Measurements from ENCODE around the gene CFL1. TPM values are rescaled to one million over a fixed set of nuclear protein-coding genes. Genes with fewer than 3 reads are reported as not detected.
A peak's percentile ranks its signal among the peaks of the same experiment; 100 is the strongest.

CFL1 gene
- total RNA-seq, 1 experiment from 2014 or later = 1,911 TPM

DNA sequence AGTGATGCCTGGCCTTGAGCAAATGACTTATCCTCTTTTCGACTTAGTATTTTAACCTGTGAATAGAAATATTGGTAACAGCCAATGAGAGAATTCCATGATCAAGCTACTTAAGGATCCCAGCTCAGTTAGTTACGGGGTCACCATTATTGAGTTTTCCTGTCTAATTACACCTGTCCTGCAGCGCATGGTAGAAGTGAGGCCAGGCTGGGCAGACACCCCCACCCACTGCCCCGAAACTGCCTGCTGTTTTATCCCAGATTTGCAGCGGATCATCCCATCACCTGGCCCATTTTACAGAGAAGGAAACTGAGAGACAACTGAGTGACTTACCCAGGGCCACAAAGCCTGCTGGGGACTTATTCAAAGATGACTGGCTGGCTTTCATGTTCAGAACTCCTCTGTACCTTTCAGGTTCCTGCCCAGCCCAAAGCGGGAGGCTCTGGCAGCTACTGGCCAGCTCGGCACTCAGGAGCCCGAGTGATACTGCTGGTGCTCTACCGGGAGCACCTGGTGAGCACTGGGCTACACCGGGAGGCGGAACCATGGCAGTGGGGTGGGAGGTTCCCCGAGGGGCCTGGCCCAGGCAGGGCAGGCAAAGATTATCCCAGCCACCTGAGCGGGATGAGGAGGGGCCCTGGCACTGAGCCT, 3.7 kb upstream of the CFL1 start:
- ATAC-seq (no peak), DNase-seq (ENCODE audit: low read depth, low spot score) (no peak)
- Histone ChIP-seq H3K27ac (ENCODE audit: low read length) (peak overlapping the region; percentile 98), H3K36me3 (ENCODE audit: control insufficient read depth, insufficient read depth, low read length) (peaks cover 3% of the 10 kb centered on the region), H3K4me1 (ENCODE audit: control insufficient read depth, insufficient read depth, low read length) (peaks cover 25% of the 10 kb centered on the region), H3K4me3 (ENCODE audit: low read depth in 2 of 2, low read length in 2 of 2) (peak overlapping the region; percentile 85 to 99), H3K9me3 (ENCODE audit: control insufficient read depth, insufficient read depth, low read depth, low read length) (no peaks in the 10 kb centered on the region), H3K27me3 (ENCODE audit: control insufficient read depth, insufficient read depth, low read length) (no peaks in the 10 kb centered on the region)
- ChIA-PET CTCF (no interaction called here), POLR2A (interaction anchor here (0.8 to 1.9 kb wide), 2 partner anchors 8 to 10 kb away, joined by 4 to 7 read pairs; no protein-coding TSS in a partner anchor)
- no peak for TF ChIP-seq TCF7L2 (IDR thresholded peaks at IDR 0.05; ENCODE audit: low read depth, low read length)
- TF ChIP-seq, protein P1, sequence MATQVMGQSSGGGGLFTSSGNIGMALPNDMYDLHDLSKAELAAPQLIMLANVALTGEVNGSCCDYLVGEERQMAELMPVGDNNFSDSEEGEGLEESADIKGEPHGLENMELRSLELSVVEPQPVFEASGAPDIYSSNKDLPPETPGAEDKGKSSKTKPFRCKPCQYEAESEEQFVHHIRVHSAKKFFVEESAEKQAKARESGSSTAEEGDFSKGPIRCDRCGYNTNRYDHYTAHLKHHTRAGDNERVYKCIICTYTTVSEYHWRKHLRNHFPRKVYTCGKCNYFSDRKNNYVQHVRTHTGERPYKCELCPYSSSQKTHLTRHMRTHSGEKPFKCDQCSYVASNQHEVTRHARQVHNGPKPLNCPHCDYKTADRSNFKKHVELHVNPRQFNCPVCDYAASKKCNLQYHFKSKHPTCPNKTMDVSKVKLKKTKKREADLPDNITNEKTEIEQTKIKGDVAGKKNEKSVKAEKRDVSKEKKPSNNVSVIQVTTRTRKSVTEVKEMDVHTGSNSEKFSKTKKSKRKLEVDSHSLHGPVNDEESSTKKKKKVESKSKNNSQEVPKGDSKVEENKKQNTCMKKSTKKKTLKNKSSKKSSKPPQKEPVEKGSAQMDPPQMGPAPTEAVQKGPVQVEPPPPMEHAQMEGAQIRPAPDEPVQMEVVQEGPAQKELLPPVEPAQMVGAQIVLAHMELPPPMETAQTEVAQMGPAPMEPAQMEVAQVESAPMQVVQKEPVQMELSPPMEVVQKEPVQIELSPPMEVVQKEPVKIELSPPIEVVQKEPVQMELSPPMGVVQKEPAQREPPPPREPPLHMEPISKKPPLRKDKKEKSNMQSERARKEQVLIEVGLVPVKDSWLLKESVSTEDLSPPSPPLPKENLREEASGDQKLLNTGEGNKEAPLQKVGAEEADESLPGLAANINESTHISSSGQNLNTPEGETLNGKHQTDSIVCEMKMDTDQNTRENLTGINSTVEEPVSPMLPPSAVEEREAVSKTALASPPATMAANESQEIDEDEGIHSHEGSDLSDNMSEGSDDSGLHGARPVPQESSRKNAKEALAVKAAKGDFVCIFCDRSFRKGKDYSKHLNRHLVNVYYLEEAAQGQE (IDR thresholded peaks at IDR 0.05; ENCODE audit: insufficient read depth in 1 of 2, low read depth in 2 of 2, low read length in 1 of 2) = no peak
- no peak for TF ChIP-seq SIN3A (IDR thresholded peaks at IDR 0.05; ENCODE audit: borderline replicate concordance, insufficient read depth, low read depth, low read length)
- TF ChIP-seq, protein P2, sequence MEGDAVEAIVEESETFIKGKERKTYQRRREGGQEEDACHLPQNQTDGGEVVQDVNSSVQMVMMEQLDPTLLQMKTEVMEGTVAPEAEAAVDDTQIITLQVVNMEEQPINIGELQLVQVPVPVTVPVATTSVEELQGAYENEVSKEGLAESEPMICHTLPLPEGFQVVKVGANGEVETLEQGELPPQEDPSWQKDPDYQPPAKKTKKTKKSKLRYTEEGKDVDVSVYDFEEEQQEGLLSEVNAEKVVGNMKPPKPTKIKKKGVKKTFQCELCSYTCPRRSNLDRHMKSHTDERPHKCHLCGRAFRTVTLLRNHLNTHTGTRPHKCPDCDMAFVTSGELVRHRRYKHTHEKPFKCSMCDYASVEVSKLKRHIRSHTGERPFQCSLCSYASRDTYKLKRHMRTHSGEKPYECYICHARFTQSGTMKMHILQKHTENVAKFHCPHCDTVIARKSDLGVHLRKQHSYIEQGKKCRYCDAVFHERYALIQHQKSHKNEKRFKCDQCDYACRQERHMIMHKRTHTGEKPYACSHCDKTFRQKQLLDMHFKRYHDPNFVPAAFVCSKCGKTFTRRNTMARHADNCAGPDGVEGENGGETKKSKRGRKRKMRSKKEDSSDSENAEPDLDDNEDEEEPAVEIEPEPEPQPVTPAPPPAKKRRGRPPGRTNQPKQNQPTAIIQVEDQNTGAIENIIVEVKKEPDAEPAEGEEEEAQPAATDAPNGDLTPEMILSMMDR (IDR thresholded peaks at IDR 0.05) = no peak
- no peak for TF ChIP-seq POLR2AphosphoS5 (IDR thresholded peaks at IDR 0.05; ENCODE audit: low read depth, low read length)
- no TSS peak for BruUV-seq (replicated peaks)
- in situ Hi-C loops (cut with HindIII; ENCODE audit: low pct_unique_long_range_greater_than_20kb, low sequenced_read_pairs) (no loop called here), intact Hi-C loops (cut with micrococcal nuclease; ENCODE audit: unreplicated experiment) (no loop called here)

DNA sequence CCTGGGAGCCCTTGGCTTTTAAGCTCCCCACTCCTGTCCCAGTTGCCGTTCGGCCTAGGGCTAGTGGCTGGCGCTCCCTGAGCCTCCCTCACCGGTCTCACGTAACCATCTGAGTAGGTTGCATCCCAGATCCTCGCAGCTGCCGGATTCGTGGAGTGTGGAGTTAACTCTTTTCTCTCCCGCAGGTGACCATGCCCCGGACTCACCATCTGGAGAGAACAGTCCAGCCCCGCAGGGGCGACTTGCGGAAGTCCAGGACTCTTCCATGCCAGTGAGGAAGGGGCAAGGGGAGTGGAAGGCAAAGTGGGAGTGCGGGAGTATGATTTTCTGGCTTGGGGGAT, 3.2 kb upstream of the CFL1 start:
- Histone ChIP-seq H3K27me3 (ENCODE audit: control insufficient read depth, insufficient read depth, low read length) (no peaks in the 10 kb centered on the region), H3K27ac (ENCODE audit: low read length) (peak overlapping the region; percentile 98), H3K4me3 (ENCODE audit: low read depth in 2 of 2, low read length in 2 of 2) (peak overlapping the region; percentile 85 to 99), H3K9me3 (ENCODE audit: control insufficient read depth, insufficient read depth, low read depth, low read length) (no peaks in the 10 kb centered on the region), H3K4me1 (ENCODE audit: control insufficient read depth, insufficient read depth, low read length) (peaks cover 27% of the 10 kb centered on the region), H3K36me3 (ENCODE audit: control insufficient read depth, insufficient read depth, low read length) (peaks cover 8% of the 10 kb centered on the region)
- no peak for DNase-seq (ENCODE audit: low read depth, low spot score)
- in situ Hi-C loops (cut with HindIII; ENCODE audit: low pct_unique_long_range_greater_than_20kb, low sequenced_read_pairs) = no loop called here
- POLR2A ChIA-PET = interaction anchor here (0.6 to 1.9 kb wide), 4 partner anchors 9 to 45 kb away, joined by 3 to 7 read pairs (median 4); no protein-coding TSS in a partner anchor
- TF ChIP-seq, protein P1 (IDR thresholded peaks at IDR 0.05; ENCODE audit: insufficient read depth in 1 of 2, low read depth in 2 of 2, low read length in 1 of 2) = no peak
- TF ChIP-seq, protein P2 (IDR thresholded peaks at IDR 0.05) = no peak
- TF ChIP-seq SIN3A (IDR thresholded peaks at IDR 0.05; ENCODE audit: borderline replicate concordance, insufficient read depth, low read depth, low read length) (no peak), POLR2AphosphoS5 (IDR thresholded peaks at IDR 0.05; ENCODE audit: low read depth, low read length) (no peak), TCF7L2 (IDR thresholded peaks at IDR 0.05; ENCODE audit: low read depth, low read length) (no peak)
- ATAC-seq = no peak
- BruUV-seq (replicated peaks) = no TSS peak
- CTCF ChIA-PET = interaction anchor here (3.3 kb wide), 1 partner anchor 24 kb away, joined by 14 read pairs; no protein-coding TSS in a partner anchor
- intact Hi-C loops (cut with micrococcal nuclease; ENCODE audit: unreplicated experiment) = no loop called here

Measured in Panc1 (cell line).